A673 (cell line): ENCODE measurements around the gene AGRN. TPM values are rescaled to one million over a fixed set of nuclear protein-coding genes. Genes with fewer than 3 reads are reported as not detected.

Experiments
- BruUV-seq: library from RNA; stranded (reverse); fragments of 400-500 nt; replicated peaks from 2 replicates; lab custom pipeline; 2021; lab: Mats Ljungman, UMichigan
- CTCF ChIA-PET: fragments of 300-600 bp; sonication (Branson Sonifier 250); formaldehyde crosslinking; loops from one replicate; lab custom pipeline; 2022; ENCODE audit warnings: antibody characterized with exemption; lab: Charles Lee
- POLR2A ChIA-PET: fragments of 300-600 bp; sonication (Branson Sonifier 250); formaldehyde crosslinking; loops from one replicate; lab custom pipeline; 2022; ENCODE audit warnings: antibody characterized with exemption; ENCODE audit not compliant: low non-redundant PET; lab: Charles Lee
- DNase-seq: peaks from one replicate; pipeline ENCODE4 v3.0.0-alpha.2; 2015; ENCODE audit warnings: low spot score
- H3K27ac ChIP-seq: fragments of 200-600 bp; sonication (generic); 2 replicates; pipeline ENCODE4 v1.5.1; 2016; ENCODE audit warnings: mixed run types, low read depth, mild to moderate bottlenecking, mixed read lengths, antibody characterized with exemption, low read length; ENCODE audit not compliant: poor library complexity, severe bottlenecking
- H3K27me3 ChIP-seq: fragments of 200-600 bp; sonication (generic); replicated peaks from 2 replicates; pipeline ENCODE4 v1.6.1; 2017; ENCODE audit warnings: mixed run types, low read depth, mild to moderate bottlenecking, mixed read lengths, antibody characterized with exemption, low read length; ENCODE audit not compliant: insufficient read depth, poor library complexity
- H3K36me3 ChIP-seq: fragments of 200-600 bp; sonication (generic); 2 replicates; pipeline ENCODE4 v1.6.1; 2016; ENCODE audit warnings: mixed run types, mild to moderate bottlenecking, mixed read lengths, antibody characterized with exemption, low read length; ENCODE audit not compliant: insufficient read depth, poor library complexity, severe bottlenecking
- H3K4me1 ChIP-seq: fragments of 200-600 bp; sonication (generic); 2 replicates; pipeline ENCODE4 v1.6.1; 2017; ENCODE audit warnings: mixed run types, mild to moderate bottlenecking, mixed read lengths, antibody characterized with exemption, low read length; ENCODE audit not compliant: insufficient read depth, poor library complexity, severe bottlenecking
- H3K4me3 ChIP-seq: fragments of 200-600 bp; sonication (generic); 2 replicates; pipeline ENCODE4 v1.5.1; 2016; ENCODE audit warnings: low read depth, mixed run types, mild to moderate bottlenecking, mixed read lengths, low read length; ENCODE audit not compliant: poor library complexity, severe bottlenecking
- H3K9me3 ChIP-seq: fragments of 200-600 bp; sonication (generic); 2 replicates; pipeline ENCODE4 v1.6.1; 2016; ENCODE audit warnings: mixed run types, low read depth, mild to moderate bottlenecking, mixed read lengths, antibody characterized with exemption, low read length; ENCODE audit not compliant: poor library complexity, severe bottlenecking
- EZH2 ChIP-seq: fragments of 200-600 bp; sonication (generic); IDR thresholded peaks from 2 replicates; pipeline ENCODE4 v1.6.1; 2017; ENCODE audit warnings: borderline replicate concordance, low read depth, mild to moderate bottlenecking, mixed read lengths, antibody characterized with exemption, low read length; ENCODE audit not compliant: poor library complexity, severe bottlenecking
- intact Hi-C: fragments of 100-400 bp; cut with micrococcal nuclease; formaldehyde crosslinking; loops from one replicate; pipeline ENCODE4 v1.10.0; 2022; ENCODE audit not compliant: unreplicated experiment
- total RNA-seq: library from RNA; stranded (reverse); gene quantifications from 2 replicates; pipeline ENCODE4 v1.2.3, GENCODE V29; 2021
- TF ChIP-seq, protein P1 (sequence below): fragments of 300-800, 200-600 bp; sonication (generic); conservative IDR thresholded peaks from 2 replicates; pipeline ENCODE4 v1.5.1; 2017; ENCODE audit warnings: low read depth, mild to moderate bottlenecking, antibody characterized with exemption, low read length, moderate library complexity, mixed read lengths

Gene AGRN
- total RNA-seq, 1 experiment from 2014 or later = 151 TPM

DNA sequence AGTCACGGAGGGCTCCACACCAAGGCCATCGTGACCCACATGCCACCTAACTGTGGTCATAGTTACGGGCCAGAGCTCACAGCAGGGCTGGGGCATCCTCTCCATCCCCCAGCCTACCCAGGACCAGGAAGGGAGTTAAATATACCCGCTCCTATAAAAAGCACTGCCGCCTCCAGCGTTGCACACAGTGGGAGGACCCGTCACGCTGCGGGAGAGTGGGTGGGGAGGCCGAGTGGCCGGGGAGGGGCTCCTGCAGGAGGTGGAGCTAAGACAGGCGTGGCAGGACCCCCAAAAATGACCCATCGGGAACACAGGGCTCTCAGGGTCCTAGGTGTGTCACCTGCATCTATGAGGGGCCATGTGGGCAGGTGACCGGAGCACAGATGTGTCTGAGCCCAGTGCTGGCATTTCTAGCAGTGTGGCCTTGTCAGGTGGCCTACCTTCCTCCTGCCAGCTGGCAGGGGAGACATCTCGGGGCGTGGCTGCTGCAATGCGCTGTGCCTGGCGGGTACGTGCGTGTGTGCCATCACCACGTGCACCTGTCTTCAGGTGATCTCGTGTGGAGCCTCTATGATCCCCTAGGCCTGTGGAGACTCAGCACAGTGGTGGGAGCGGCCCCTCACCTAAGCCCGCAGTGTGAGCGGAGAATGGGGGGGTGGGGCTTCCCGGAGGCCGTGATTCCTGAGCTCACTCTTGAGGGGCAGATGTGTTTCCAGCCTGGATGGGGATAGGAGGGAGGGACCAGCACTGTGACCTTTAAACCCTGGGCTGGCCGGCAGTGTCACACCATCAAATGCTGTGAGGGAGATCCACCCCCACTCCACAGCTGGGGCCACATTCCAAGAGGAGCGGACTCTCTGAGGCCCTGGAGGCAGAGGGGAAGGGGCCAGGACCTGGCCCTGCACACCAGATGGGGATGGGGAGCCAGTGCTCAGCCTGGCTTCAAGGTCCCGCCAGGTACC, 17.7 kb downstream of the AGRN start:
- intact Hi-C loops = loop anchor here (10.0 kb wide), 1 partner anchor 77 kb away; the partner anchor contains the start of gene C1orf159
- H3K4me1 ChIP-seq = peaks cover 20% of the 10 kb centered on the region

DNA sequence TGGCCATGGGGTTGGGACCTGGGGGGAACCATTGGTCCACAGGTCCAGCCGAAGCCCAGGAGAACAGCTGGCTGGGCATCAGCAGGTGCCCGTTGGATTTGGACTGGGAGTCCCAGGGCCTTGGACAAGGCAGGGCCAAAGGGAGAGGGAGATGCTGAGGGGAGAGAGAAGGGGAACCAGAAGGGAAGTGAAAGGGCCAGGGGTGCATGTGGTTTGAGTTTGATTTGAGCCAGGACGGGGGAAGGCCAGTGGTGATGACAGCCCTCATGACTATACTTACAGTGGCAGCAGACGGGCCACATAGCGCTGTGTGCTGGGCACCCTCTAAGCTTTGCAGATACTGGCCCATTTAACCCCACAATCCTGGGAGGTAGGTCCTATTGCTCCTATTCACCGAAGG, 18.8 kb downstream of the AGRN start:
- intact Hi-C loops = loop anchor here (10.0 kb wide), 1 partner anchor 76 kb away; the partner anchor contains the start of gene C1orf159
- H3K27me3 ChIP-seq = no peaks in the 10 kb centered on the region
- H3K9me3 ChIP-seq = no peaks in the 10 kb centered on the region
- H3K4me3 ChIP-seq = no peak overlapping the region
- no TSS peak for BruUV-seq
- peaks cover 7% of the 10 kb centered on the region for H3K36me3 ChIP-seq
- H3K27ac ChIP-seq = no peak overlapping the region
- peaks cover 17% of the 10 kb centered on the region for H3K4me1 ChIP-seq
- CTCF ChIA-PET = no interaction called here
- DNase-seq = no peak
- no peak for TF ChIP-seq EZH2
- TF ChIP-seq, protein P1, sequence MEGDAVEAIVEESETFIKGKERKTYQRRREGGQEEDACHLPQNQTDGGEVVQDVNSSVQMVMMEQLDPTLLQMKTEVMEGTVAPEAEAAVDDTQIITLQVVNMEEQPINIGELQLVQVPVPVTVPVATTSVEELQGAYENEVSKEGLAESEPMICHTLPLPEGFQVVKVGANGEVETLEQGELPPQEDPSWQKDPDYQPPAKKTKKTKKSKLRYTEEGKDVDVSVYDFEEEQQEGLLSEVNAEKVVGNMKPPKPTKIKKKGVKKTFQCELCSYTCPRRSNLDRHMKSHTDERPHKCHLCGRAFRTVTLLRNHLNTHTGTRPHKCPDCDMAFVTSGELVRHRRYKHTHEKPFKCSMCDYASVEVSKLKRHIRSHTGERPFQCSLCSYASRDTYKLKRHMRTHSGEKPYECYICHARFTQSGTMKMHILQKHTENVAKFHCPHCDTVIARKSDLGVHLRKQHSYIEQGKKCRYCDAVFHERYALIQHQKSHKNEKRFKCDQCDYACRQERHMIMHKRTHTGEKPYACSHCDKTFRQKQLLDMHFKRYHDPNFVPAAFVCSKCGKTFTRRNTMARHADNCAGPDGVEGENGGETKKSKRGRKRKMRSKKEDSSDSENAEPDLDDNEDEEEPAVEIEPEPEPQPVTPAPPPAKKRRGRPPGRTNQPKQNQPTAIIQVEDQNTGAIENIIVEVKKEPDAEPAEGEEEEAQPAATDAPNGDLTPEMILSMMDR = no peak
- POLR2A ChIA-PET = no interaction called here

More for the DNA sequence above, 17.7 kb downstream of the AGRN start:
- TF ChIP-seq, protein P1 = no peak
- no peak for TF ChIP-seq EZH2
- H3K27ac ChIP-seq = no peak overlapping the region
- ChIA-PET CTCF (no interaction called here), POLR2A (no interaction called here)
- no peak overlapping the region for H3K4me3 ChIP-seq
- no peaks in the 10 kb centered on the region for H3K9me3 ChIP-seq
- H3K36me3 ChIP-seq = no peaks in the 10 kb centered on the region
- DNase-seq = no peak
- BruUV-seq = no TSS peak
- no peaks in the 10 kb centered on the region for H3K27me3 ChIP-seq

DNA sequence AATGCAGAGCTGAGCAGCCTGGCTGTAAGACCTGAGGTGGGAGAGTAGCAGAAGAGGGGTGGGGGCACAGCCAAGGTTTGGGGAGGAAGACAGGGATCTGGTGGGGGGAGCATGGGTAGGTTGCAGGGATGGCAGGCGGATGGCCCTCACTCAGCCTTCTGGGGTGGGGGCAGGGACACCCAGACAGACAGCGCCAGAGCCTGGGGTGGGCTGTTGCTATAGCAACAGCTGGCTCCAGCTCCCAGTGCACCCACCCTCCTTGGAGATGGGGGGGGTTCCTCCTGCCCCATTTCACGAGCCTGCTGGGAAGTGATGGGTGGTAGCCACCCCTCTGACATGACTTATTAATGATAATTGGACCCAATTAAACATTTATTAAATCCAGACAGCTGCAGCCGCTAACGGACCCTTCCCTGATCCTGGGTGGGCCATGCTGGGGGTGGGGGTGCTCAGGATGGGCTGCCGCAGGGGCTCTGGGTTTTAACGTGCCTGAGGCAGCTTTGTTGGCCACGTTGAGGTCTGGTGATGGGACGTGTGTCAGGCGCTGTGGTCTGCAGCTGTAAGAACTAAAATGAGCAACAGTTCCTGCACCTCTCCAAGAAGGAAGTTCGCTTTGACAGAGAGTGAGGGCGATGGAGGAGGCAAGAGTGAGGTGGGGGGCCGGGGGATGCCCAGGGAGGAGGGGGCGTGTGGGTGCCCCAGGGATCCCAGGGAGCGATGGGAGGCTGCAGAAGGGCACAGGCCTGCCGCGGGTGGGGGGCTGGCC, 19.4 kb downstream of the AGRN start:
- no peak for DNase-seq
- ChIA-PET CTCF (no interaction called here), POLR2A (no interaction called here)
- H3K9me3 ChIP-seq = no peaks in the 10 kb centered on the region
- TF ChIP-seq, protein P1 = no peak
- TF ChIP-seq EZH2 = no peak
- peaks cover 7% of the 10 kb centered on the region for H3K36me3 ChIP-seq
- no peaks in the 10 kb centered on the region for H3K27me3 ChIP-seq
- BruUV-seq = no TSS peak
- H3K4me3 ChIP-seq = no peak overlapping the region
- no peak overlapping the region for H3K27ac ChIP-seq
- peaks cover 17% of the 10 kb centered on the region for H3K4me1 ChIP-seq
- intact Hi-C loops = loop anchor here (10.0 kb wide), 1 partner anchor 75 kb away; the partner anchor contains the start of gene C1orf159
